ENCODE data around the gene DYNC1I1. TPM values are rescaled to one million over a fixed set of nuclear protein-coding genes. Genes with fewer than 3 reads are reported as not detected.

The DYNC1I1 gene
- total and polyA plus RNA-seq, 2 experiments from 2014 or later = 1.4 to 4.1 TPM

DNA sequence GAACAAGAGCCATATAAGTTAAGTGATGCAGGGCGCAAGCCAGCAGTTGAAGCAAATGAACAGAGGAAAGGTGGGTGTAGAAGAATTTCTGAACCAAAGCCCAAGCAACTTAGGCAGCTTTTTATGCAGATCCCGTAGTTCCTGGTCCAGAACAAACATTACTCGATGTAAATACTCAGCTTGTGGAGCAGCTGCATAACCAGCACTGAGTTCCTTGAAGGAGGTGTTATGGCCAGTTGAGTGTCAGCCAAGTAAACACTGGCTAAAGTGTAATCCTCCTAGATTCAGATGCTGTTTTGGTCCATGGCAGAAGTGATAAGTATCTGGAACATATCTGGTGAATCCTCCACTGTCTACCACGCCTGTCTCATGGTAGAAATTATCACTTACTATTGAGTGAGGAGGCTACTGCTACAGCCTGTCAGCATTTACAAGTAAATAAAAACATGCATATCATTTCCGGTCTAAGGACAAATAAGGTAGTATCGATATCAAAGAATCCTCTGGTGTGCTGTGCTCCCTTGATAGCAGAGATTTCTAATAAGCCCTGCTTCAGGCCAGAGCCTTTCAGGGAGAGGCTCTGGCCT is 213.9 kb downstream of the DYNC1I1 start:
- Mint-ChIP-seq H3K27ac (no peak overlapping the region), H3K27me3 (ENCODE audit: insufficient read depth, low read depth, poor library complexity) (no peaks in the 10 kb centered on the region), H3K9me3 (no peaks in the 10 kb centered on the region), H3K4me1 (no peaks in the 10 kb centered on the region), H3K4me3 (no peak overlapping the region), H3K36me3 (ENCODE audit: low read depth) (no peaks in the 10 kb centered on the region)
- Histone ChIP-seq H3K4me1 (ENCODE audit: insufficient read depth) (no peaks in the 10 kb centered on the region), H3K4me2 (no peak overlapping the region), H3K27ac (ENCODE audit: low read depth) (no peak overlapping the region), H3K9me2 (ENCODE audit: insufficient read depth) (no peaks in the 10 kb centered on the region), H3F3A (replicated peaks; ENCODE audit: low read depth) (no peaks in the 10 kb centered on the region), H3K4me3 (no peak overlapping the region), H3K27me3 (ENCODE audit: insufficient read depth) (no peaks in the 10 kb centered on the region), H3K36me3 (ENCODE audit: insufficient read depth) (no peaks in the 10 kb centered on the region), H3K79me2 (replicated peaks; ENCODE audit: insufficient read depth) (no peaks in the 10 kb centered on the region), H4K20me1 (replicated peaks; ENCODE audit: insufficient read depth) (no peaks in the 10 kb centered on the region), H2AFZ (no peak overlapping the region)
- TF ChIP-seq EZH2phosphoT487 (IDR thresholded peaks at IDR 0.05; ENCODE audit: unreplicated experiment) = no peak
- TF ChIP-seq STAT1 (IDR thresholded peaks at IDR 0.05; ENCODE audit: unreplicated experiment) = no peak
- TF ChIP-seq, protein P1, sequence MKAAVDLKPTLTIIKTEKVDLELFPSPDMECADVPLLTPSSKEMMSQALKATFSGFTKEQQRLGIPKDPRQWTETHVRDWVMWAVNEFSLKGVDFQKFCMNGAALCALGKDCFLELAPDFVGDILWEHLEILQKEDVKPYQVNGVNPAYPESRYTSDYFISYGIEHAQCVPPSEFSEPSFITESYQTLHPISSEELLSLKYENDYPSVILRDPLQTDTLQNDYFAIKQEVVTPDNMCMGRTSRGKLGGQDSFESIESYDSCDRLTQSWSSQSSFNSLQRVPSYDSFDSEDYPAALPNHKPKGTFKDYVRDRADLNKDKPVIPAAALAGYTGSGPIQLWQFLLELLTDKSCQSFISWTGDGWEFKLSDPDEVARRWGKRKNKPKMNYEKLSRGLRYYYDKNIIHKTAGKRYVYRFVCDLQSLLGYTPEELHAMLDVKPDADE (IDR thresholded peaks at IDR 0.05) = no peak
- TF ChIP-seq REST (IDR thresholded peaks at IDR 0.05; ENCODE audit: unreplicated experiment) = no peak
- no peak for TF ChIP-seq POLR2AphosphoS5 (IDR thresholded peaks at IDR 0.05; ENCODE audit: low read depth)
- TF ChIP-seq CREB1 (CRISPR knock-in tag; IDR thresholded peaks at IDR 0.05; ENCODE audit: low read depth) = no peak
- TF ChIP-seq ZNF114 (CRISPR knock-in tag; IDR thresholded peaks at IDR 0.05) = no peak
- TF ChIP-seq, protein P2, sequence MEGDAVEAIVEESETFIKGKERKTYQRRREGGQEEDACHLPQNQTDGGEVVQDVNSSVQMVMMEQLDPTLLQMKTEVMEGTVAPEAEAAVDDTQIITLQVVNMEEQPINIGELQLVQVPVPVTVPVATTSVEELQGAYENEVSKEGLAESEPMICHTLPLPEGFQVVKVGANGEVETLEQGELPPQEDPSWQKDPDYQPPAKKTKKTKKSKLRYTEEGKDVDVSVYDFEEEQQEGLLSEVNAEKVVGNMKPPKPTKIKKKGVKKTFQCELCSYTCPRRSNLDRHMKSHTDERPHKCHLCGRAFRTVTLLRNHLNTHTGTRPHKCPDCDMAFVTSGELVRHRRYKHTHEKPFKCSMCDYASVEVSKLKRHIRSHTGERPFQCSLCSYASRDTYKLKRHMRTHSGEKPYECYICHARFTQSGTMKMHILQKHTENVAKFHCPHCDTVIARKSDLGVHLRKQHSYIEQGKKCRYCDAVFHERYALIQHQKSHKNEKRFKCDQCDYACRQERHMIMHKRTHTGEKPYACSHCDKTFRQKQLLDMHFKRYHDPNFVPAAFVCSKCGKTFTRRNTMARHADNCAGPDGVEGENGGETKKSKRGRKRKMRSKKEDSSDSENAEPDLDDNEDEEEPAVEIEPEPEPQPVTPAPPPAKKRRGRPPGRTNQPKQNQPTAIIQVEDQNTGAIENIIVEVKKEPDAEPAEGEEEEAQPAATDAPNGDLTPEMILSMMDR (conservative IDR thresholded peaks at IDR 0.05; ENCODE audit: low read depth in 2 of 2) = no peak
- TF ChIP-seq ZNF331 (CRISPR knock-in tag; IDR thresholded peaks at IDR 0.05; ENCODE audit: low read depth) = no peak
- no peak for TF ChIP-seq NANOG (IDR thresholded peaks at IDR 0.05; ENCODE audit: borderline replicate concordance)
- TF ChIP-seq JUNB (IDR thresholded peaks at IDR 0.05; ENCODE audit: unreplicated experiment) = no peak
- TF ChIP-seq ZNF462 (CRISPR knock-in tag; IDR thresholded peaks at IDR 0.05) = no peak
- TF ChIP-seq EZH2 (IDR thresholded peaks at IDR 0.05; ENCODE audit: low read depth, unreplicated experiment) = no peak
- DNase-seq (ENCODE audit: low spot score) (no peak), ATAC-seq (no peak)

All from GM23338 (cell line).